ENCODE data around the gene RNF115. TPM values are rescaled to one million over a fixed set of nuclear protein-coding genes. Genes with fewer than 3 reads are reported as not detected.
"Not testable (repeated sequence)": the region's sequence is repeated elsewhere in the genome, so short reads cannot be mapped to it uniquely, and the experiment has no call there.

The RNF115 gene
- total RNA-seq, 4 donors from 2014 or later, result 34.3 to 54.9 (median 39.9) TPM

DNA sequence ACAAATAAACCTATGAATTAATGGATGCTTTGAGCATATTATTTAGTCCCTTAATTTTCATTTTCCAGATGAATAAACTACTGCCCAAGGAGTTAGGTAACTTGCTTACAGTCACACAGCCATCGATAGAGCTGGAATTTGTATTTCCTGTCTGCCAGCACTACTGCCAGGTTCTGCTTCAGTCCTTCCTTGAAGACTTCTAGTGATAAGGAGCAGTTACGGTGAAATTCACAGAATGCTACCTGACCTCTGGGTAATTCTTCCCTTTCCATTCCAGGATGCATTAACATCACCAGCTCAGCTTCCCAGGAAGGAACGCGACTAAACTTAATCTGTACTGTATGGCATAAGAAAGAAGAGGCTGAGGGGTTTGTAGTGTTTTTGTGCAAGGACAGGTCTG, 93.4 kb downstream of the RNF115 start:
- no peaks in the 10 kb centered on the region for H3K9me3 ChIP-seq
- WGBS, 2 donors (ENCODE audit: low coverage in 1 of 2), result 92 to 100% methylated on average over 2 to 4 of the region's 4 CpGs
- no peak for ATAC-seq

GRCh38 chr1:145729666-145730436, 94.0 kb downstream of the RNF115 start:
- H3K36me3 ChIP-seq, result no peaks in the 10 kb centered on the region
- ATAC-seq, result no peak
- H3K9me3 ChIP-seq, result no peaks in the 10 kb centered on the region
- TF ChIP-seq POLR2AphosphoS5 (IDR thresholded peaks at IDR 0.05) (no peak), EP300 (IDR thresholded peaks at IDR 0.05) (no peak)
- no peak overlapping the region for H3K27ac ChIP-seq
- no peaks in the 10 kb centered on the region for H3K4me1 ChIP-seq
- H3K4me3 ChIP-seq, result no peak overlapping the region
- WGBS, 2 donors (ENCODE audit: low coverage in 1 of 2), result 87 to 91% methylated on average over 5 of the region's 5 CpGs
- H3K27me3 ChIP-seq, result no peaks in the 10 kb centered on the region

More for the DNA sequence above, 93.4 kb downstream of the RNF115 start:
- Histone ChIP-seq H3K27ac (no peak overlapping the region), H3K4me1 (no peaks in the 10 kb centered on the region), H3K36me3 (no peaks in the 10 kb centered on the region), H3K4me3 (no peak overlapping the region), H3K27me3 (no peaks in the 10 kb centered on the region)
- TF ChIP-seq, protein P1, sequence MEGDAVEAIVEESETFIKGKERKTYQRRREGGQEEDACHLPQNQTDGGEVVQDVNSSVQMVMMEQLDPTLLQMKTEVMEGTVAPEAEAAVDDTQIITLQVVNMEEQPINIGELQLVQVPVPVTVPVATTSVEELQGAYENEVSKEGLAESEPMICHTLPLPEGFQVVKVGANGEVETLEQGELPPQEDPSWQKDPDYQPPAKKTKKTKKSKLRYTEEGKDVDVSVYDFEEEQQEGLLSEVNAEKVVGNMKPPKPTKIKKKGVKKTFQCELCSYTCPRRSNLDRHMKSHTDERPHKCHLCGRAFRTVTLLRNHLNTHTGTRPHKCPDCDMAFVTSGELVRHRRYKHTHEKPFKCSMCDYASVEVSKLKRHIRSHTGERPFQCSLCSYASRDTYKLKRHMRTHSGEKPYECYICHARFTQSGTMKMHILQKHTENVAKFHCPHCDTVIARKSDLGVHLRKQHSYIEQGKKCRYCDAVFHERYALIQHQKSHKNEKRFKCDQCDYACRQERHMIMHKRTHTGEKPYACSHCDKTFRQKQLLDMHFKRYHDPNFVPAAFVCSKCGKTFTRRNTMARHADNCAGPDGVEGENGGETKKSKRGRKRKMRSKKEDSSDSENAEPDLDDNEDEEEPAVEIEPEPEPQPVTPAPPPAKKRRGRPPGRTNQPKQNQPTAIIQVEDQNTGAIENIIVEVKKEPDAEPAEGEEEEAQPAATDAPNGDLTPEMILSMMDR (IDR thresholded peaks at IDR 0.05), result no peak
- no peak for TF ChIP-seq POLR2AphosphoS5 (IDR thresholded peaks at IDR 0.05)
- TF ChIP-seq POLR2A (IDR thresholded peaks at IDR 0.05), result no peak
- no peak for TF ChIP-seq EP300 (IDR thresholded peaks at IDR 0.05)

DNA sequence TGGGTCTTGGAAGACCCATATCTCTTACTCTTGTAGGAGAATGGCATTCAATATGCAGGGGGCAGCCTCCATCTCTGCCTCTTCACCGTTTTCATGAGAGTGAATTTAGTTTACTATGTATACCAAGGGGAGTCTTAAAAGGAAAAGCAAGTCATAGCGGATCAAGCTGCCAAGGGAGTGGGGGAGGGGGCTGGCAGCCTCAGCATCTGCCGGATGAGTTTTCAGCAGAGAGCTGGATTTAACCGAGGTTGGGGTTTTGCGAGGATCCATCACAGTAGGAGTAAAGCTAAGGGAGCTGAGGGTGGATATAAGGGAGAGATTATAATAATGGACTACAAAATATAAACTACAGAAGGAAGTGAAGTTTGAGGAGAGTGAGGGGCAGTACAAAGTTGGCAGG, 94.7 kb downstream of the RNF115 start:
- Histone ChIP-seq H3K4me1 (no peaks in the 10 kb centered on the region), H3K27ac (no peak overlapping the region), H3K36me3 (no peaks in the 10 kb centered on the region), H3K9me3 (no peaks in the 10 kb centered on the region), H3K4me3 (no peak overlapping the region), H3K27me3 (no peaks in the 10 kb centered on the region)
- ATAC-seq, result no peak
- TF ChIP-seq POLR2AphosphoS5 (IDR thresholded peaks at IDR 0.05) (no peak), EP300 (IDR thresholded peaks at IDR 0.05) (no peak), POLR2A (IDR thresholded peaks at IDR 0.05) (no peak)
- TF ChIP-seq, protein P1 (IDR thresholded peaks at IDR 0.05), result no peak
- WGBS, 2 donors (ENCODE audit: low coverage in 1 of 2), result 39 to 70% methylated on average over 3 to 5 of the region's 5 CpGs

DNA sequence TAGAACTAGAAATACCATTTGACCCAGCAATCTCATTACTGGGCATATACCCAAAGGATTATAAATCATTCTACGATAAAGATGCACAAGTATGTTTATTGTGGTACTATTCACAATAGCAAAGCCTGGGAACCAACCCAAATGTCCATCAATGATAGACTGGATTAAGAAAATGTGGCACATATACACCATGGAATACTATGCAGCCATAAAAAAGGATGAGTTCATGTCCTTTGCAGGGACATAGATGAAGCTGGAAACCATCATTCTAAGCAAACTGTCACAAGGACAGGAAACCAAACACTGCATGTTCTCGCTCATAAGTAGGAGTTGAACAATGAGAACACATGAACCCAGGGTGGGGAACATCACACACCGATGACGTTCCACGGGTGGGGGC, 97.7 kb downstream of the RNF115 start:
- WGBS, 2 donors (ENCODE audit: low coverage in 1 of 2), result 76 to 94% methylated on average over 3 to 5 of the region's 5 CpGs
- ATAC-seq, H3K36me3 ChIP-seq, H3K9me3 ChIP-seq, H3K27ac ChIP-seq, H3K4me3 ChIP-seq, H3K27me3 ChIP-seq, H3K4me1 ChIP-seq: not testable (repeated sequence)

GRCh38 chr1:145720878-145721671, 102.8 kb downstream of the RNF115 start:
- ATAC-seq, result peak; percentile 92
- Histone ChIP-seq H3K36me3 (no peaks in the 10 kb centered on the region), H3K4me3 (peak overlapping the region; percentile 24 to 43), H3K9me3 (no peaks in the 10 kb centered on the region), H3K27me3 (no peaks in the 10 kb centered on the region), H3K4me1 (peaks cover 0 to 17% (median 10%) of the 10 kb centered on the region in 3 donors), H3K27ac (peak overlapping the region in 2 of 4 donors; percentile 33 to 48)
- TF ChIP-seq POLR2A (IDR thresholded peaks at IDR 0.05) (no peak), EP300 (IDR thresholded peaks at IDR 0.05) (no peak)
- TF ChIP-seq, protein P1 (IDR thresholded peaks at IDR 0.05), result peak; percentile 81 to 97 (median 92)
- 0 to 11% methylated on average over 1 to 14 of the region's 47 CpGs for WGBS, 2 donors (ENCODE audit: low coverage in 1 of 2)

Measured in gastroesophageal sphincter (tissue), 4 donors.